HepG2 (cell line): ENCODE results near the gene TAPBP. TPM values are rescaled to one million over a fixed set of nuclear protein-coding genes. Genes with fewer than 3 reads are reported as not detected.
A peak's percentile ranks its signal among the peaks of the same experiment; 100 is the strongest.

Experiments
- CCDC6 ChIP-seq: sonication (generic); formaldehyde crosslinking; IDR thresholded peaks from 2 replicates; pipeline ENCODE4 v1.8.1; 2022; ENCODE audit warnings: mild to moderate bottlenecking, missing genetic modification reagents, moderate library complexity
- EED ChIP-seq: sonication (generic); formaldehyde crosslinking; IDR thresholded peaks from 2 replicates; pipeline ENCODE4 v1.5.0; 2020; ENCODE audit warnings: mild to moderate bottlenecking, missing genetic modification reagents
- GABPA ChIP-seq, 2 experiments: IDR thresholded peaks; 2 replicates each; pipeline ENCODE4 v1.6.1; 2011 to 2016; ENCODE audit warnings: low read depth in 2 of 2, low read length in 1 of 2, missing biosample characterization in 1 of 2, missing genetic modification characterization in 1 of 2
- GRHL1 ChIP-seq: sonication (generic); formaldehyde crosslinking; conservative IDR thresholded peaks from 2 replicates; pipeline ENCODE4 v1.8.0; 2022; ENCODE audit warnings: missing genetic modification reagents
- HDAC1 ChIP-seq: sonication (generic); formaldehyde crosslinking; IDR thresholded peaks from 2 replicates; pipeline ENCODE4 v1.5.1; 2020; ENCODE audit warnings: mild to moderate bottlenecking, missing genetic modification reagents
- HDAC6 ChIP-seq: fragments of 200-600 bp; sonication (generic); IDR thresholded peaks from 2 replicates; pipeline ENCODE4 v1.7.0; 2017; ENCODE audit warnings: mild to moderate bottlenecking, antibody characterized with exemption, low read length, low read depth
- HMG20B ChIP-seq: conservative IDR thresholded peaks from 2 replicates; pipeline ENCODE4 v1.6.1; 2016; ENCODE audit warnings: missing genetic modification reagents, missing compliant biosample characterization
- HOXA7 ChIP-seq: sonication (generic); formaldehyde crosslinking; IDR thresholded peaks from 2 replicates; pipeline ENCODE4 v1.8.1; 2022; ENCODE audit warnings: mild to moderate bottlenecking, missing genetic modification reagents, moderate library complexity
- KDM2A ChIP-seq: sonication (generic); formaldehyde crosslinking; IDR thresholded peaks from 2 replicates; pipeline ENCODE4 v1.4.0; 2020; ENCODE audit warnings: low read depth, missing genetic modification reagents, borderline replicate concordance
- MBD4 ChIP-seq: IDR thresholded peaks from 2 replicates; pipeline ENCODE4 v1.6.1; 2012; ENCODE audit warnings: low read length, inconsistent platforms, borderline replicate concordance
- MED8 ChIP-seq: sonication (generic); formaldehyde crosslinking; IDR thresholded peaks from 2 replicates; pipeline ENCODE4 v1.8.1; 2023; ENCODE audit warnings: mild to moderate bottlenecking, missing genetic modification reagents; ENCODE audit not compliant: insufficient replicate concordance
- MTERF4 ChIP-seq: sonication (generic); formaldehyde crosslinking; IDR thresholded peaks from 2 replicates; pipeline ENCODE4 v1.8.0; 2023; ENCODE audit warnings: mild to moderate bottlenecking, missing genetic modification reagents
- REXO4 ChIP-seq: sonication (generic); formaldehyde crosslinking; IDR thresholded peaks from 2 replicates; pipeline ENCODE4 v1.8.0; 2022; ENCODE audit warnings: missing genetic modification reagents, mild to moderate bottlenecking, borderline replicate concordance
- SUZ12 ChIP-seq: fragments of 150-350 bp; IDR thresholded peaks from 2 replicates; pipeline ENCODE4 v1.6.1; 2014; ENCODE audit warnings: low read depth, low read length
- YEATS4 ChIP-seq: sonication (generic); formaldehyde crosslinking; IDR thresholded peaks from 2 replicates; pipeline ENCODE4 v1.4.0; 2020; ENCODE audit warnings: missing genetic modification reagents, borderline replicate concordance
- ZBTB10 ChIP-seq: sonication (generic); formaldehyde crosslinking; IDR thresholded peaks from 2 replicates; pipeline ENCODE4 v1.4.0; 2020; ENCODE audit warnings: missing genetic modification reagents, borderline replicate concordance
- ZBTB42 ChIP-seq: sonication (generic); formaldehyde crosslinking; IDR thresholded peaks from 2 replicates; pipeline ENCODE4 v1.5.0; 2020; ENCODE audit warnings: mild to moderate bottlenecking, missing genetic modification reagents
- ZGPAT ChIP-seq: IDR thresholded peaks from 2 replicates; pipeline ENCODE4 v1.6.1; 2016; ENCODE audit warnings: mild to moderate bottlenecking
- ZNF274 ChIP-seq: sonication (generic); formaldehyde crosslinking; IDR thresholded peaks from 2 replicates; pipeline ENCODE4 v1.5.1; 2020; ENCODE audit warnings: mild to moderate bottlenecking, missing genetic modification reagents
- ZNF296 ChIP-seq: sonication (generic); formaldehyde crosslinking; conservative IDR thresholded peaks from 2 replicates; pipeline ENCODE4 v1.5.0; 2020; ENCODE audit warnings: mild to moderate bottlenecking, missing genetic modification reagents
- ZNF615 ChIP-seq: sonication (generic); formaldehyde crosslinking; IDR thresholded peaks from 2 replicates; pipeline ENCODE4 v1.5.0; 2020; ENCODE audit warnings: mild to moderate bottlenecking, missing genetic modification reagents, borderline replicate concordance
- ZNF740 ChIP-seq: sonication (generic); formaldehyde crosslinking; IDR thresholded peaks from 2 replicates; pipeline ENCODE4 v1.4.0; 2020; ENCODE audit warnings: missing genetic modification reagents
- ZNF746 ChIP-seq: sonication (generic); formaldehyde crosslinking; IDR thresholded peaks from 2 replicates; pipeline ENCODE4 v1.8.0; 2022; ENCODE audit warnings: mild to moderate bottlenecking, missing genetic modification reagents
- ZSCAN9 ChIP-seq: IDR thresholded peaks from 2 replicates; pipeline ENCODE4 v1.6.1; 2016; ENCODE audit warnings: borderline replicate concordance
- polyA plus RNA-seq, 8 experiments: library from polyadenylated mRNA; depleted of rRNA in 3 of 8; stranded (reverse) in 7 of 8; unstranded in 1 of 8; fragments of >200 nt; fragmentation: Illumina TruSeq in 4 of 8; extraction: Trizol in 4 of 8; gene quantifications; 2 replicates each; pipeline versions ENCODE4 v1.2.1 to v1.2.3, GENCODE V29; 2011 to 2016; ENCODE audit warnings: low read depth in 4 of 8, missing spikeins in 1 of 8, mixed read lengths in 1 of 8; ENCODE audit not compliant: insufficient read depth in 1 of 8
- total RNA-seq, 5 experiments: library from RNA; depleted of rRNA; stranded (reverse); fragments of >200 nt; fragmentation: Illumina TruSeq; extraction: Trizol; gene quantifications; 2 replicates each; pipeline ENCODE4 v1.2.3, GENCODE V29; 2016; ENCODE audit warnings: low read depth in 1 of 5

Gene TAPBP
- total and polyA plus RNA-seq, 2 of the 13 experiments (the other 11 are each of a cell fraction or from before 2014, with no cell fraction given): 27.4 to 32.3 TPM

- TF ChIP-seq MBD4 (no peak), HMG20B (no peak), CCDC6 (CRISPR knock-in tag) (0 out of 2 replicates have a peak, but pooled peaks have one; percentile 1), HDAC1 (CRISPR knock-in tag) (0 out of 2 replicates have a peak, but pooled peaks have one; percentile 7), YEATS4 (no peak), ZNF296 (no peak), HDAC6 (no peak), ZNF746 (0 out of 2 replicates have a peak, but pooled peaks have one; percentile 19), ZNF274 (CRISPR knock-in tag) (no peak), EED (CRISPR knock-in tag) (0 out of 2 replicates have a peak, but pooled peaks have one; percentile 10), MED8 (CRISPR knock-in tag) (peak; percentile 10), ZBTB42 (no peak), GRHL1 (CRISPR knock-in tag) (no peak), ZSCAN9 (no peak), REXO4 (0 out of 2 replicates have a peak, but pooled peaks have one; percentile 23), KDM2A (CRISPR knock-in tag) (no peak), ZBTB10 (no peak), GABPA (IDR thresholded peaks at IDR 0.05; ENCODE audit: low read depth, low read length) (no peak), GABPA (CRISPR knock-in tag; IDR thresholded peaks at IDR 0.05; ENCODE audit: low read depth) (no peak), HOXA7 (no peak), ZNF740 (CRISPR knock-in tag) (no peak), ZGPAT (CRISPR knock-in tag) (no peak), MTERF4 (CRISPR knock-in tag) (0 out of 2 replicates have a peak, but pooled peaks have one; percentile 3), ZNF615 (CRISPR knock-in tag) (no peak), SUZ12 (no peak)
These were observed 9.7 kb upstream of the TAPBP start (continued) for GRCh38 chr6:33323623-33323948.
